A673 (cell line): ENCODE results near the gene ELOVL6.

Source experiments
- CTCF ChIP-seq: fragments of 300-800, 200-600 bp; sonication (generic); conservative IDR thresholded peaks from 2 replicates; pipeline ENCODE4 v1.5.1; 2017; ENCODE audit warnings: low read depth, mild to moderate bottlenecking, antibody characterized with exemption, low read length, moderate library complexity, mixed read lengths
- EZH2 ChIP-seq: fragments of 200-600 bp; sonication (generic); IDR thresholded peaks from 2 replicates; pipeline ENCODE4 v1.6.1; 2017; ENCODE audit warnings: borderline replicate concordance, low read depth, mild to moderate bottlenecking, mixed read lengths, antibody characterized with exemption, low read length; ENCODE audit not compliant: poor library complexity, severe bottlenecking

DNA sequence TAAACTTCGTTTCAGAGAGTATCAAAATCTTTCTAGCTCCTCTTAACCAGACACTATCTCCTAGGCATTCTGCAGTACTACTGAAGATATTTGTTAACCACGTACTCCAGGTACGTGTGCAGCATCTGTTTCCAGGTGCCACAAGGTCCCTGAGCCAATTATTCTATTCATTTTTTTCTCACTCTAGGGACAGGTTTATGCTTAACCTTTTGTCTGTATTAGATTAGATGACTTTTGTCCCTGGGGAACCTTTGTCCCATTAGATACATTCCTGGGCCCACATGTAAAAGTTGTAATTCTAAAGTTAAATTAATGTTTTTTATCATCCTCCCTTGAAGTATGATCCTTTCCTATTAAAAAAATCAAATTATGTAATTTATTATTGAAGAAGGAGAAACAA is 16.5 kb downstream of the ELOVL6 start:
- TF ChIP-seq CTCF (no peak), EZH2 (no peak)
